CD4-positive, alpha-beta T cell treated with Interleukin-15 for 4 hours (primary cell): ENCODE measurements around the gene CYREN.

Experiments used
- DNase-seq: peaks from one replicate; pipeline ENCODE4 v3.0.0-alpha.2; 2020; ENCODE audit warnings: low spot score

Gene CYREN

GRCh38 chr7:135197343-135197742 lies 26.8 kb upstream of the CYREN start:
- no peak for DNase-seq

DNA sequence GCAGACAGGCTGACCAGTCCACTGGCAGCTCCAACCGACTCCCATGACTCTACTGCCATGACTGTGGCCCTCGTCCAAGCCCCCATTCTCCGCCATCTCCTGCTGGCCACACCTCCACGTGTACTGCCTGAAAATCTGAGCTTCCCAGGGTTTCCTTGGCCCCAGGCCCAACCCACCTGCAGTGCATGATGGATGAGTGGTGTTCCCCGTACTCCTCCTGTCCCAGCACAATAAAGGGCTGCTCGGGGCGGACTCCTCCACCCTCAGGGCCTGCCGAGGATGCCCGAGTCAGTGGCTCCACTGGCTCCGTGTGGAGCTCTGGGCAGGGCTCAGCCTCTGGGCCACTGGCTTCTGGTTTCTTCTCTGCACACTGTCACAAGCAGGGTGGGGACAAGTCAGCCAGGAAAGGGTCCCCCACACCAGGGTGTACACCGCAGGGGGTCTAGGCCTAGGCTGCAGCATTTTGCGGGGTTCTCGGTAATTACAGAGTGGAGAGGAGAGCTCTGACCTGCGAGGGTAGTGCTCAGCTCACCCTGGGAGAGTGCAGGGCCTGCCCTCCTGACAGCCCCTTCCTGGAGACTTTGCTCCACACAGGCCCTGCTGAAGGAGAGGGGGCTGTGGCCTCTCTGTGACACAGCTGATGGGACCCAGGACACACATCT lies 25.6 kb upstream of the CYREN start:
- DNase-seq = no peak

GRCh38 chr7:135195156-135195555 lies 24.6 kb upstream of the CYREN start:
- no peak for DNase-seq

- DNase-seq = no peak
These were observed 24.1 kb upstream of the CYREN start for GRCh38 chr7:135194494-135195095.

- no peak for DNase-seq
These were observed 23.1 kb upstream of the CYREN start for GRCh38 chr7:135193615-135194081.

- no peak for DNase-seq
These were observed 22.5 kb upstream of the CYREN start for GRCh38 chr7:135192914-135193536.

DNA sequence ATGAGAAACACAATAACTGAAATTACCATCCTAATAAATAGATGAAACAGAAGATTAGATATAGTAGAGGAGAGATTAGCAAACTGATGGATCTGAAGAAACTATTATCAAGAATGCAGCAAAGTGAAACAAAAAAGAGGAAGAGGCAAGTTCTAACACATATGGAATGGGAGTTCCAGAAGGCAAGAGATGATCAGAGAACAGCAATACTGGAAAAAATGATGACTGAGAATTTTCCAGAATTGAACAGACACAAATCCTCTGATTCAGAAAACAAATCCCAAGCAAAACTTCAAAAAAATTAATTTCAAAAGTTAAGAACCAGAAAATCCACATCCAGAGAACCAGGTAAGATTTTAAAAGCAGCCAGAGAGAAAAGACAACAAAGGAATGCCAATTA lies 20.2 kb upstream of the CYREN start:
- DNase-seq = no peak

- DNase-seq = no peak
These were observed 19.5 kb upstream of the CYREN start for GRCh38 chr7:135189961-135190360.

- DNase-seq = no peak
These were observed 18.7 kb upstream of the CYREN start for GRCh38 chr7:135189221-135189662.

DNA sequence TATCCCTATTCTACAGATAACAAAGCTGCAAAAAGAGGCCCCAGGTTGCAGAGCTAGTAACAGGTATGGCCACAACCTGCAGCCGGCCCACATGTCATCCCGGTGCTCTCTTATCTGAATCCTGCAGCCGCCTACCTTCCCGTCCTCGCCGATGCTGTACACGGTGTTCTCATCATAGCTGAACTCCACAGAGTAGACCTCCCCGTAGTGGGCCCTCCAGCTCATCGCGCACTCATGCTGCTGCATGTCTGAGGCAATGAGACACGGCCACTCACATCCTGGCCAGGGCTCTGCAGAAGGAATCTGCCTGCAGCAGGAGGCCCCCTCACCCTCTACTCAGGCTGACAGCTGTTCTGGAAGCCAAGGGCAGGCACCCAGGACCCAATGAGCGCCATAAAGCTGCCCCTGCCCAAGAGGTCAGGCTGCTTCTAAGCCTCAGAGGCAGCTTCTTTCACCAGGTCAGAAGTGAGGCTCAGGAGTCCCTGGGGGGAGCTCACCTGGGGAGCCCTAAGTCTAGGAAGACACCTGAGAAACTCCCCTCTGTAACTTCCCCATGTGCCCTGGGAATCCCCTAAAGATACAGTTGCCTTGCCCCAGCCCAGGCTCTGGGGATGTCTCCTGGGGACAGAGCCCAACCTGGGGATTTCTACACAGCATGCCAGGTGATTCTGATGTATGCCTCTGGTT lies 17.9 kb upstream of the CYREN start:
- DNase-seq = no peak

- no peak for DNase-seq
These were observed 16.3 kb upstream of the CYREN start for GRCh38 chr7:135186841-135187253.

DNA sequence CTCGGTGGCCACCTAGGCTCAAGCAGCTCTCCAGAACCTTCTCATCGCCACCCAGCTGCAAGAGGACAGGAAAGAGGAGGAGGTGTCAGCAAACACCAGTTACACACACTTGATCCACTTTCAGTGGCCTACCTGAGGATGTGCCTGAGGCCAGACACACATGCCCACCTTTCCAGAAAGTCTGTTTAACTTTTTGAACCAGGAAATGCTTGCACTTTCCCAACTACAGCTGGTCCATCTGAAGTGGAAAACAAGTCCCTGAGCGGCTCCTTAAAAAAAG lies 15.7 kb upstream of the CYREN start:
- DNase-seq = no peak

DNA sequence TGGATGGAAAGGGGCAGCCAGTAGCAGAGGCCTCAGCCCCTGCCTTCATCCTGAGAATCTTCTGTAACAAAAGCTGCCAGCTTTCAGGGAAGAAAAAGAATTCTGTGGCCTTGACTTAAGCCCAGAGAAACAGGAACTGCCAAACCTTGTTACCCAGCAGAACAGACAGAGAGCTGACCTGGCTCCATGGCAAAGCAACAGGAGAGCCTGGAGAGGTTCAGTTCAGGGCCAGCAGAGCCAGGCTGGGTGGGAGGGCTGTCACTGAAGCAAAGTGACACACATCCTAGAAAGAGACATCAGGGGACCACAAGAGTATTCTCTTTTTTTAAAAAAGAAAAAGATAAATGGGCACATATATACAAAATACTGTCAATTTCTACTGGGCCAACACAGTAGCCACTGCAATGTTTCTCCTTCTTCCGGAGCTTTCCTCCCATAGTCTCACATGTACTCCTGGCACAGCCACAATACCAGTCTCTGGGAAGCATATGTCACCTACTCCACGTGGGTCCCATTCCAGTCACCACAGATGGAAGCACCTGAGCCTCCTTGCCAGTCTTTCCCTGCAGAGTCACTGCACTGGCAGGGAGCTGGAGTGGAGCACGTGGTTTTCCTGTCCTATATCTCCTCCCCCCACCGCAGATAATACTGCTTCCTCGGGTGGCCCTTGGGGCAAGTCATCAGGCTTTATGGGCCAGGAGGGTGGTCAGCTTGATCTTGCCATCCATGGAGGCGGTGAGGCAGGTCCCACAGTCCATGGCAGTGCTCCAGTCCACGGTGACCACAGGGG lies 15.2 kb upstream of the CYREN start:
- no peak for DNase-seq

GRCh38 chr7:135184254-135184841 lies 13.8 kb upstream of the CYREN start:
- no peak for DNase-seq

GRCh38 chr7:135183478-135183877 lies 13.0 kb upstream of the CYREN start:
- DNase-seq = no peak

GRCh38 chr7:135181929-135182678 lies 11.6 kb upstream of the CYREN start:
- no peak for DNase-seq

- DNase-seq = no peak
These were observed 10.9 kb upstream of the CYREN start for GRCh38 chr7:135181261-135181928.

GRCh38 chr7:135180122-135180521 lies 9.6 kb upstream of the CYREN start:
- DNase-seq = no peak

DNA sequence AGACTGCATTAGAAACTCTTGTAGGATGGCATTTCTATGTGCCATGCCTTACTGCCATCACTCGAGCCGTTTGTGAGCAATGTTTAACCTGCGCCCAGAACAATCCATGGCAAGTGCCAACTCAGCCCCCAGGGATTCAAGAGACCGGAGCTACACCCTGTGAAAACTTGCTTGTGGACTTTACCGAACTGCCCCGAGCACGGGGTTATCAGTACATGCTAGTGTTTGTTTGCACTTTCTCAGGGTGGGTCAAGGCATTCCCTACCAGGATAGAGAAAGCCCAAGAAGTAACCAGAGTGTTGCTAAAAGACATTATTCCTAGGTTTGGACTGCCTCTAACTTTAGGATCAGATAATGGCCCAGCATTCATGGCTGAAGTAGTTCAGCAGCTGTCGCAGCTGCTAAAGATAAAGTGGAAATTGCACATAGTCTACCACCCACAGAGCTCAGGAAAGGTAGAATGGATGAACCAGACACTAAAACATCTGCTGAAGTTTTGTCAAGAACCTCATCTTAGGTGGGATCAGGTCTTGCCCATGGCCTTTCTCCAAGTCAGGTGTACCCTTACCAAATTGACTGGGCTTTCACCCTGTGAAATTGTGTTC lies 8.9 kb upstream of the CYREN start:
- DNase-seq = no peak

DNA sequence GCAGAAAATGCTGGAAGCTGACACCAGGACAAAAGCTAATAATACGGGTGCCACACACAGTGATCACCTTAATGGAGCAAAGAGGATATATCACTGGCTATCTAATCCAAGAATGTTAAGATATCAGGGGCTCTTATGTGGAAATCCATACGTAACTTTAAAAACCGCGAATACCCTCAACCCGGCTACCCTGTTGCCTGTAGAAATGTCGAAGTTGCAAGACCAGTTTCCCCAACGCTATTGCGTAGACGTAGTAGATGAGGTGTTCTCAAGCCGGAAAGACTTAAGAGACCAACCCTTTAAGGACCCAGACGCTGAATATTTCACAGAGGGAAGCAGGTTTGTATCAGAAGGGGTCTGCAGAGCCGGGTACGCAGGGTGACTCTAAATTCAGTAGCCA lies 7.9 kb upstream of the CYREN start:
- DNase-seq = no peak
